Neural cell (in vitro differentiated cells): Measurements from ENCODE around the gene ADD1. TPM values are rescaled to one million over a fixed set of nuclear protein-coding genes. Genes with fewer than 3 reads are reported as not detected.

Experiments used
- H2AFZ ChIP-seq: fragments of 200-600, 300-800 bp; sonication (generic), shearing (Covaris generic); 2 replicates; pipeline ENCODE4 v1.6.0; 2014; ENCODE audit warnings: low read depth, mild to moderate bottlenecking, antibody characterized with exemption, low read length, moderate library complexity
- H3F3A ChIP-seq: fragments of 200-600 bp; shearing (Covaris generic); 2 replicates; pipeline ENCODE4 v1.6.1; 2016; ENCODE audit warnings: mild to moderate bottlenecking, moderate library complexity, mixed read lengths, antibody characterized with exemption, low read length; ENCODE audit not compliant: insufficient read depth, poor library complexity, severe bottlenecking
- H3K27ac ChIP-seq: fragments of 200-600, 300-800 bp; sonication (generic), shearing (Covaris generic); 2 replicates; pipeline ENCODE4 v1.5.1; 2014; ENCODE audit warnings: mild to moderate bottlenecking, low read length, moderate library complexity
- H3K27me3 ChIP-seq: fragments of 300-800, 200-600 bp; sonication (generic), shearing (Covaris generic); 2 replicates; pipeline ENCODE4 v1.6.0; 2014; ENCODE audit warnings: mild to moderate bottlenecking, low read depth, low read length, moderate library complexity; ENCODE audit not compliant: insufficient read depth
- H3K36me3 ChIP-seq: fragments of 300-800, 200-600 bp; sonication (generic), shearing (Covaris generic); 2 replicates; pipeline ENCODE4 v1.5.1; 2014; ENCODE audit warnings: mild to moderate bottlenecking, antibody characterized with exemption, low read length, moderate library complexity; ENCODE audit not compliant: insufficient read depth
- H3K4me2 ChIP-seq: fragments of 300-800, 200-600 bp; sonication (generic), shearing (Covaris generic); 2 replicates; pipeline ENCODE4 v1.6.0; 2014; ENCODE audit warnings: mild to moderate bottlenecking, low read length
- H3K4me3 ChIP-seq: fragments of 300-800, 200-600 bp; sonication (generic), shearing (Covaris generic); 2 replicates; pipeline ENCODE4 v1.5.1; 2014; ENCODE audit warnings: mild to moderate bottlenecking, low read length, moderate library complexity
- H3K79me2 ChIP-seq: fragments of 200-600 bp; shearing (Covaris generic); replicated peaks from 2 replicates; pipeline ENCODE4 v1.6.0; 2014; ENCODE audit warnings: mild to moderate bottlenecking, low read length, moderate library complexity; ENCODE audit not compliant: insufficient read depth
- H3K9ac ChIP-seq: fragments of 300-800, 200-600 bp; sonication (generic), shearing (Covaris generic); 2 replicates; pipeline ENCODE4 v1.6.1; 2016; ENCODE audit warnings: mild to moderate bottlenecking, low read length, mixed read lengths
- H3K9me2 ChIP-seq: fragments of 200-600 bp; shearing (Covaris generic); 2 replicates; pipeline ENCODE4 v1.6.1; 2016; ENCODE audit warnings: mild to moderate bottlenecking, low read length, mixed read lengths; ENCODE audit not compliant: insufficient read depth
- H3K9me3 ChIP-seq: fragments of 200-600, 300-800 bp; sonication (generic), shearing (Covaris generic); 2 replicates; pipeline ENCODE4 v1.6.1; 2016; ENCODE audit warnings: mild to moderate bottlenecking, mixed run types, low read length, moderate library complexity, mixed read lengths
- H4K20me1 ChIP-seq: fragments of 200-600 bp; shearing (Covaris generic); 2 replicates; pipeline ENCODE4 v1.6.1; 2016; ENCODE audit warnings: mild to moderate bottlenecking, mixed run types; ENCODE audit not compliant: insufficient read depth
- EZH2 ChIP-seq: fragments of 200-600, 300-800 bp; shearing (Covaris generic), sonication (generic); IDR thresholded peaks from 2 replicates; pipeline ENCODE4 v1.6.1; 2014; ENCODE audit warnings: antibody characterized with exemption, low read length, borderline replicate concordance, mild to moderate bottlenecking; ENCODE audit not compliant: insufficient read depth, poor library complexity, severe bottlenecking
- POLR2AphosphoS5 ChIP-seq: IDR thresholded peaks from 2 replicates; pipeline ENCODE4 v1.6.1; 2012
- RAD21 ChIP-seq: fragments of 450-650 bp; conservative IDR thresholded peaks from 2 replicates; pipeline ENCODE4 v1.6.1; 2014; ENCODE audit warnings: antibody characterized with exemption, mild to moderate bottlenecking, moderate library complexity
- SMC3 ChIP-seq: fragments of 450-650 bp; conservative IDR thresholded peaks from 2 replicates; pipeline ENCODE4 v1.6.1; 2014; ENCODE audit warnings: antibody characterized with exemption, mild to moderate bottlenecking, moderate library complexity; ENCODE audit not compliant: poor library complexity
- TAF1 ChIP-seq: IDR thresholded peaks from 2 replicates; pipeline ENCODE4 v1.6.1; 2012; ENCODE audit warnings: low read depth
- polyA plus RNA-seq: library from polyadenylated mRNA; depleted of rRNA; stranded (reverse); fragments of >200 nt; gene quantifications from 2 replicates; pipeline ENCODE4 v1.2.3, GENCODE V29; 2014
- TF ChIP-seq, protein P1 (sequence below): IDR thresholded peaks from 2 replicates; pipeline ENCODE4 v1.6.1; 2012; ENCODE audit warnings: borderline replicate concordance
- TF ChIP-seq, protein P2 (sequence below): fragments of 450-650 bp; IDR thresholded peaks from 2 replicates; pipeline ENCODE4 v1.5.1; 2014; ENCODE audit warnings: antibody characterized with exemption, mild to moderate bottlenecking, moderate library complexity; ENCODE audit not compliant: poor library complexity, severe bottlenecking

ADD1 gene
- polyA plus RNA-seq, 1 donor from 2014 or later: 190 TPM

DNA sequence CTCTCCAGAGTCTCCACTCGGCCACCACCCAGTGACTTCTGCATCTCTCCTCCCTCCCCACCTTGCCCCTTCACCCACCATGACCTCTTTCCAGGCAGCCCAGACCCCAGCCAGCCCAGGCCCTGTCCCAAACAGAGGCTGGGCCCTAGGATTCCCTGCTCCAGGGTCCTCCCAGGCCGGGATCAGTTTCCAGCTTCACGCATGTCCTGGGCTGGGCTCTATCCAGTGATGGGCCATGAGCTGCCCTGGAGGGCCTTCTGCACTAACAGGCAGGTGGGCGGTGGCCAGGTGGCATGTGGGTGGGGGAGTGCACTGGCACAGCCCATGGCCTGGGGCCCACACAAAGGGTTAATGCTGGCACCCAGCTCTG lies 20.4 kb upstream of the ADD1 start:
- H3K9me3 ChIP-seq: no peaks in the 10 kb centered on the region
- no peaks in the 10 kb centered on the region for H4K20me1 ChIP-seq
- TF ChIP-seq SMC3 (no peak), POLR2AphosphoS5 (no peak), EZH2 (no peak), RAD21 (no peak), TAF1 (no peak)
- TF ChIP-seq, protein P1, sequence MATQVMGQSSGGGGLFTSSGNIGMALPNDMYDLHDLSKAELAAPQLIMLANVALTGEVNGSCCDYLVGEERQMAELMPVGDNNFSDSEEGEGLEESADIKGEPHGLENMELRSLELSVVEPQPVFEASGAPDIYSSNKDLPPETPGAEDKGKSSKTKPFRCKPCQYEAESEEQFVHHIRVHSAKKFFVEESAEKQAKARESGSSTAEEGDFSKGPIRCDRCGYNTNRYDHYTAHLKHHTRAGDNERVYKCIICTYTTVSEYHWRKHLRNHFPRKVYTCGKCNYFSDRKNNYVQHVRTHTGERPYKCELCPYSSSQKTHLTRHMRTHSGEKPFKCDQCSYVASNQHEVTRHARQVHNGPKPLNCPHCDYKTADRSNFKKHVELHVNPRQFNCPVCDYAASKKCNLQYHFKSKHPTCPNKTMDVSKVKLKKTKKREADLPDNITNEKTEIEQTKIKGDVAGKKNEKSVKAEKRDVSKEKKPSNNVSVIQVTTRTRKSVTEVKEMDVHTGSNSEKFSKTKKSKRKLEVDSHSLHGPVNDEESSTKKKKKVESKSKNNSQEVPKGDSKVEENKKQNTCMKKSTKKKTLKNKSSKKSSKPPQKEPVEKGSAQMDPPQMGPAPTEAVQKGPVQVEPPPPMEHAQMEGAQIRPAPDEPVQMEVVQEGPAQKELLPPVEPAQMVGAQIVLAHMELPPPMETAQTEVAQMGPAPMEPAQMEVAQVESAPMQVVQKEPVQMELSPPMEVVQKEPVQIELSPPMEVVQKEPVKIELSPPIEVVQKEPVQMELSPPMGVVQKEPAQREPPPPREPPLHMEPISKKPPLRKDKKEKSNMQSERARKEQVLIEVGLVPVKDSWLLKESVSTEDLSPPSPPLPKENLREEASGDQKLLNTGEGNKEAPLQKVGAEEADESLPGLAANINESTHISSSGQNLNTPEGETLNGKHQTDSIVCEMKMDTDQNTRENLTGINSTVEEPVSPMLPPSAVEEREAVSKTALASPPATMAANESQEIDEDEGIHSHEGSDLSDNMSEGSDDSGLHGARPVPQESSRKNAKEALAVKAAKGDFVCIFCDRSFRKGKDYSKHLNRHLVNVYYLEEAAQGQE: no peak
- TF ChIP-seq, protein P2, sequence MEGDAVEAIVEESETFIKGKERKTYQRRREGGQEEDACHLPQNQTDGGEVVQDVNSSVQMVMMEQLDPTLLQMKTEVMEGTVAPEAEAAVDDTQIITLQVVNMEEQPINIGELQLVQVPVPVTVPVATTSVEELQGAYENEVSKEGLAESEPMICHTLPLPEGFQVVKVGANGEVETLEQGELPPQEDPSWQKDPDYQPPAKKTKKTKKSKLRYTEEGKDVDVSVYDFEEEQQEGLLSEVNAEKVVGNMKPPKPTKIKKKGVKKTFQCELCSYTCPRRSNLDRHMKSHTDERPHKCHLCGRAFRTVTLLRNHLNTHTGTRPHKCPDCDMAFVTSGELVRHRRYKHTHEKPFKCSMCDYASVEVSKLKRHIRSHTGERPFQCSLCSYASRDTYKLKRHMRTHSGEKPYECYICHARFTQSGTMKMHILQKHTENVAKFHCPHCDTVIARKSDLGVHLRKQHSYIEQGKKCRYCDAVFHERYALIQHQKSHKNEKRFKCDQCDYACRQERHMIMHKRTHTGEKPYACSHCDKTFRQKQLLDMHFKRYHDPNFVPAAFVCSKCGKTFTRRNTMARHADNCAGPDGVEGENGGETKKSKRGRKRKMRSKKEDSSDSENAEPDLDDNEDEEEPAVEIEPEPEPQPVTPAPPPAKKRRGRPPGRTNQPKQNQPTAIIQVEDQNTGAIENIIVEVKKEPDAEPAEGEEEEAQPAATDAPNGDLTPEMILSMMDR: no peak
- H3K79me2 ChIP-seq: peaks cover 20% of the 10 kb centered on the region
- no peaks in the 10 kb centered on the region for H3F3A ChIP-seq
- no peaks in the 10 kb centered on the region for H3K27me3 ChIP-seq
- H3K4me2 ChIP-seq: no peak overlapping the region
- H3K27ac ChIP-seq: no peak overlapping the region
- H3K9me2 ChIP-seq: no peaks in the 10 kb centered on the region
- no peak overlapping the region for H2AFZ ChIP-seq
- no peaks in the 10 kb centered on the region for H3K36me3 ChIP-seq
- H3K9ac ChIP-seq: no peak overlapping the region
- H3K4me3 ChIP-seq: no peak overlapping the region

GRCh38 chr4:2823671-2824328 lies 19.8 kb upstream of the ADD1 start:
- Histone ChIP-seq H3K27me3 (no peaks in the 10 kb centered on the region), H3K9ac (no peak overlapping the region), H3K9me3 (no peaks in the 10 kb centered on the region), H3K9me2 (no peaks in the 10 kb centered on the region), H3K4me3 (no peak overlapping the region), H3K27ac (no peak overlapping the region), H3F3A (no peaks in the 10 kb centered on the region), H2AFZ (no peak overlapping the region), H3K36me3 (no peaks in the 10 kb centered on the region), H3K4me2 (no peak overlapping the region), H3K79me2 (peaks cover 15% of the 10 kb centered on the region), H4K20me1 (no peaks in the 10 kb centered on the region)
- TF ChIP-seq, protein P1: no peak
- TF ChIP-seq EZH2 (no peak), RAD21 (no peak)
